Endothelial cell (in vitro differentiated cells): ENCODE results near the gene TBC1D1. TPM values are rescaled to one million over a fixed set of nuclear protein-coding genes. Genes with fewer than 3 reads are reported as not detected.

Source experiments
- DNase-seq: peaks from one replicate; pipeline ENCODE4 v3.0.0; 2021; ENCODE audit warnings: low spot score
- H3K27ac Mint-ChIP-seq: one replicate; pipeline ENCODE4 v1.8.0; 2021; ENCODE audit warnings: mixed read lengths, inconsistent platforms; ENCODE audit not compliant: unreplicated experiment
- H3K27me3 Mint-ChIP-seq: one replicate; pipeline ENCODE4 v1.8.0; 2021; ENCODE audit warnings: mild to moderate bottlenecking, moderate library complexity, mixed read lengths, inconsistent platforms; ENCODE audit not compliant: unreplicated experiment
- H3K36me3 Mint-ChIP-seq: one replicate; pipeline ENCODE4 v1.8.0; 2021; ENCODE audit warnings: mild to moderate bottlenecking, low read depth, mixed read lengths, inconsistent platforms; ENCODE audit not compliant: unreplicated experiment
- H3K4me1 Mint-ChIP-seq: one replicate; pipeline ENCODE4 v1.8.0; 2021; ENCODE audit warnings: mild to moderate bottlenecking, mixed read lengths, inconsistent platforms; ENCODE audit not compliant: unreplicated experiment
- H3K4me3 Mint-ChIP-seq: one replicate; pipeline ENCODE4 v1.8.0; 2021; ENCODE audit warnings: mild to moderate bottlenecking, mixed read lengths, inconsistent platforms; ENCODE audit not compliant: unreplicated experiment
- H3K9me3 Mint-ChIP-seq: one replicate; pipeline ENCODE4 v1.8.0; 2021; ENCODE audit warnings: mixed read lengths, inconsistent platforms; ENCODE audit not compliant: unreplicated experiment
- CTCF ChIP-seq: fragments of 200-600 bp; sonication (generic); IDR thresholded peaks from one replicate; pipeline ENCODE4 v1.5.0; 2021; ENCODE audit warnings: antibody characterized with exemption; ENCODE audit not compliant: unreplicated experiment
- total RNA-seq: library from RNA; stranded (reverse); fragmentation: NEBNext Ultra II Directional; extraction: Animal tissue kit (Norgen Biotek cat#: 25700); gene quantifications from one replicate; pipeline ENCODE4 v1.2.1, GENCODE V29; 2021; ENCODE audit not compliant: unreplicated experiment

TBC1D1 gene
- total RNA-seq, 1 donor from 2014 or later, result 139 TPM

DNA sequence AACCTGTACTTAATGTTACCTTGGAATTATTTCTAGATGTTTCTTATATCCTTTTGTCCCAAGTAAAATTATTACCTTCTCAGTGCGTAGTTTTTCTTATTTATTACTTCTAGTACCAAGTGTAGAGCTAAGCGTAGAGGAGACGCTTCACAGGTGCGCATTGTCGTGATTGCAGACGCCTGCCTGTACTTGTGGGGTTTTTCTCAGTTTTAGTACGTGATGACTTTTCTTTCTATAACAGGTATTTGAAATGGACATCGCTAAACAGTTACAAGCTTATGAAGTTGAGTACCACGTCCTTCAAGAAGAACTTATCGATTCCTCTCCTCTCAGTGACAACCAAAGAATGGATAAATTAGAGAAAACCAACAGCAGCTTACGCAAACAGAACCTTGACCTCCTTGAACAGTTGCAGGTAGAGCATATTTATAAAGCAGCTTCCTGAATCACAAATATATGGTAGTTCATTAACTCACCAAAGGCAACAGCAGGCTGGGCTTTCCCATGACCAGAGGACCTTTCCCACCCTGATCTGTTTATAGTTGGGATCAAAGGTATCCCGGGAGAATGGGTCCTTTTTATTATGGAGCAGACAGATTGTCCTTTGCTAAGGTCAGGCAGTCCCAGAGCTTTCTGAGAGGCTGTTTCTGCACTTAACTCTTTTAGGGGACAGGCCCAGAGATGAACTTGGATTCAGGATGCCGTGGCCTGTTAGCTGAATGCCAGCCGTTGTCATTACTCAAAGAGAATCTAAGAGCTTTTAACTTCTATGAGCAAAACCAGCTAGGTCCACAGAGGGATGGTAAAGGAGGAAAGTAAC lies 242.2 kb downstream of the TBC1D1 start:
- Mint-ChIP-seq H3K27ac (no peak overlapping the region), H3K27me3 (peaks cover 3% of the 10 kb centered on the region), H3K4me1 (peaks cover 21% of the 10 kb centered on the region), H3K36me3 (peaks cover 22% of the 10 kb centered on the region), H3K4me3 (no peak overlapping the region), H3K9me3 (no peaks in the 10 kb centered on the region)
- DNase-seq, result no peak
- TF ChIP-seq CTCF, result no peak

GRCh38 chr4:38133711-38134480 lies 243.0 kb downstream of the TBC1D1 start:
- TF ChIP-seq CTCF, result no peak
- DNase-seq, result no peak
- Mint-ChIP-seq H3K27me3 (no peaks in the 10 kb centered on the region), H3K4me3 (no peak overlapping the region), H3K4me1 (peaks cover 19% of the 10 kb centered on the region), H3K36me3 (peaks cover 25% of the 10 kb centered on the region), H3K9me3 (no peaks in the 10 kb centered on the region), H3K27ac (no peak overlapping the region)

GRCh38 chr4:38135201-38135600 lies 244.3 kb downstream of the TBC1D1 start:
- H3K36me3 Mint-ChIP-seq, result peaks cover 36% of the 10 kb centered on the region

DNA sequence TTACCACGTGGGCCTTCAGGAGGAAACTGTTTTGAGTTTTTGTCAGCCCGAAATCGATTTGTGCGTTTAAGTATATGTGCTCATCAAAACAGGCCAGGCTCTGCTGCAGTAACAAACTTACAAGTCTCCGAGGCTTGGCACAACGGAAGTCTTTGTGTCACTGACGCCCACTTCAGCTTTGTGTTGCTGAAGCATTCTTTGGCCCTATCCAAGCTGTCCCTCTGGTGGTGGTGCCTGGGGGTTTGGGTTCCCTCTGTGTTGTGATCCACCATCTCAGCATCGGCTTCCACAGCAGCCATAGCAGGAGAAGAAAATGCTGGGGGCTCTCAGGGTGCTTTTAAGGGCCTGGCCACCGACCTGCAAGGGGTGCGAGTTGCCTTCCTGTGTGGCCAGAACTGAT lies 245.7 kb downstream of the TBC1D1 start:
- no peak overlapping the region for H3K27ac Mint-ChIP-seq
- H3K27me3 Mint-ChIP-seq, result no peaks in the 10 kb centered on the region
- no peak for TF ChIP-seq CTCF
- H3K4me1 Mint-ChIP-seq, result peaks cover 8% of the 10 kb centered on the region
- no peaks in the 10 kb centered on the region for H3K9me3 Mint-ChIP-seq
- peaks cover 39% of the 10 kb centered on the region for H3K36me3 Mint-ChIP-seq
- DNase-seq, result no peak
- no peak overlapping the region for H3K4me3 Mint-ChIP-seq

More at GRCh38 chr4:38135201-38135600, 244.3 kb downstream of the TBC1D1 start:
- no peak for DNase-seq
- no peak for TF ChIP-seq CTCF
- Mint-ChIP-seq H3K27ac (no peak overlapping the region), H3K4me1 (peaks cover 16% of the 10 kb centered on the region), H3K4me3 (no peak overlapping the region), H3K9me3 (no peaks in the 10 kb centered on the region), H3K27me3 (no peaks in the 10 kb centered on the region)

DNA sequence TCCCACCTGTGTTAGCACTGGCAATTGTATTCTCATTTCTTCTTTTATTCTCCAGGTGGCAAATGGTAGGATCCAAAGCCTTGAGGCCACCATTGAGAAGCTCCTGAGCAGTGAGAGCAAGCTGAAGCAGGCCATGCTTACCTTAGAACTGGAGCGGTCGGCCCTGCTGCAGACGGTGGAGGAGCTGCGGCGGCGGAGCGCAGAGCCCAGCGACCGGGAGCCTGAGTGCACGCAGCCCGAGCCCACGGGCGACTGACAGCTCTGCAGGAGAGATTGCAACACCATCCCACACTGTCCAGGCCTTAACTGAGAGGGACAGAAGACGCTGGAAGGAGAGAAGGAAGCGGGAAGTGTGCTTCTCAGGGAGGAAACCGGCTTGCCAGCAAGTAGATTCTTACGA lies 246.2 kb downstream of the TBC1D1 start:
- Mint-ChIP-seq H3K27ac (no peak overlapping the region), H3K9me3 (no peaks in the 10 kb centered on the region), H3K4me3 (no peak overlapping the region), H3K27me3 (no peaks in the 10 kb centered on the region), H3K4me1 (peaks cover 5% of the 10 kb centered on the region), H3K36me3 (peaks cover 39% of the 10 kb centered on the region)
- DNase-seq, result no peak
- TF ChIP-seq CTCF, result no peak
